Measurements from ENCODE around the gene DNAH2. TPM values are rescaled to one million over a fixed set of nuclear protein-coding genes. Genes with fewer than 3 reads are reported as not detected.

The DNAH2 gene, protein sequence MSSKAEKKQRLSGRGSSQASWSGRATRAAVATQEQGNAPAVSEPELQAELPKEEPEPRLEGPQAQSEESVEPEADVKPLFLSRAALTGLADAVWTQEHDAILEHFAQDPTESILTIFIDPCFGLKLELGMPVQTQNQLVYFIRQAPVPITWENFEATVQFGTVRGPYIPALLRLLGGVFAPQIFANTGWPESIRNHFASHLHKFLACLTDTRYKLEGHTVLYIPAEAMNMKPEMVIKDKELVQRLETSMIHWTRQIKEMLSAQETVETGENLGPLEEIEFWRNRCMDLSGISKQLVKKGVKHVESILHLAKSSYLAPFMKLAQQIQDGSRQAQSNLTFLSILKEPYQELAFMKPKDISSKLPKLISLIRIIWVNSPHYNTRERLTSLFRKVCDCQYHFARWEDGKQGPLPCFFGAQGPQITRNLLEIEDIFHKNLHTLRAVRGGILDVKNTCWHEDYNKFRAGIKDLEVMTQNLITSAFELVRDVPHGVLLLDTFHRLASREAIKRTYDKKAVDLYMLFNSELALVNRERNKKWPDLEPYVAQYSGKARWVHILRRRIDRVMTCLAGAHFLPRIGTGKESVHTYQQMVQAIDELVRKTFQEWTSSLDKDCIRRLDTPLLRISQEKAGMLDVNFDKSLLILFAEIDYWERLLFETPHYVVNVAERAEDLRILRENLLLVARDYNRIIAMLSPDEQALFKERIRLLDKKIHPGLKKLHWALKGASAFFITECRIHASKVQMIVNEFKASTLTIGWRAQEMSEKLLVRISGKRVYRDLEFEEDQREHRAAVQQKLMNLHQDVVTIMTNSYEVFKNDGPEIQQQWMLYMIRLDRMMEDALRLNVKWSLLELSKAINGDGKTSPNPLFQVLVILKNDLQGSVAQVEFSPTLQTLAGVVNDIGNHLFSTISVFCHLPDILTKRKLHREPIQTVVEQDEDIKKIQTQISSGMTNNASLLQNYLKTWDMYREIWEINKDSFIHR (N-terminal part only)
- total RNA-seq (2014; rRNA removed; shearing (Covaris generic)) = 0.16 and 0.38 TPM in 2 replicates
- not detected in 2 replicates for polyA plus RNA-seq (2016; fragmentation: Nextera tagmentation; extraction: Ambion mirVana)
- long read RNA-seq = 0 reads

DNA sequence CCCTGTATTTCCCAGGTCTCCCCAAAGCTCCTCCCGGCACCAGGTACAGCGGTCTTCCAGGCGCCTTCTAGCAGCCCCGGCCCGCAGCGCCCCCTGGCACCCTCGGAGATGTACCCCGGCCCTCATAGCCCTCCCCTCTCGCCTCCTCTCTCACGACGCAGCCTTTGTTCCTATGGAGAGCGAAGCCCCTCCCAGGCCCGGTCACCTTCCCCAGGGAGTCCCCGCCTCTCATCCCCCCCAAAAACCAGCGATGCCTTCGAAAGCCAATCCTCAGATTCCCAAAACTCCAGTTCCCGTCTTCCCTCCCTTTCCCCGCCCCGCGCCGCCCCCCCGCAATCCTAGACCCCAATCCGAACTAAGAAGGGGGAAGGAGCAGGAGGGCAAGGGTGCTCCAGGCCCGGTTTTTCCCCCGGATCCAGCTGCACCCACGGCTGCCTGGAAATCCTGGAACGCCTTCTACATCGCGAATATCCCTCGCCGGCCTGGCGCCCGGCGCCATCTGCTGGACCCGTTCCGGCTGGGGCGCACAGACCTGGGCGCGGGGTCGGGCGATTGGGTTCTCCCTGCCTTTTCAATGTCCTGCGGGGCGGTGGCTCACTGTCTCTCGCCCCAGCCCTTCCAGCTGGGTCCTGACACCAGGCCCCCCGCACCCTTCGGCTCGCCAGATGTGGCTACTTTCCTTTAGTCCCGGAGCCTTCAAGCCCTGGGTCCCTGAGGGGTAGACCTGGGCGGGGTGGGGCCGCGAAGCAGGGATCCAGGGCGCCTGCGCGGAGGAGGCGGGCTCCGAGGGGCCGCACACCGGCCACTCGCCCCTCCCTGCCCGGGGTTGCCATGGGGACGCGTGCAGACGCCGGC, at the start of gene DNAH2:
TSS of gene DNAH2 (plus strand) at position 844 of the 855 bp plus-strand sequence. CDS start 1,991 bp downstream, outside the sequence.
- Histone ChIP-seq H3K36me3 (ENCODE audit: insufficient read depth) (no peaks in the 10 kb centered on the region), H3F3A (replicated peaks; ENCODE audit: low read depth) (0 out of 2 replicates have a peak, but pooled peaks cover 9% of the 10 kb centered on the region), H3K79me2 (replicated peaks; ENCODE audit: insufficient read depth) (no peaks in the 10 kb centered on the region), H3K4me2 (peak within 1 kb of the TSS; percentile 93), H3K9me2 (ENCODE audit: insufficient read depth) (no peaks in the 10 kb centered on the region), H3K4me3 (peak within 1 kb of the TSS; percentile 97), H3K4me1 (ENCODE audit: insufficient read depth) (peaks cover 29% of the 10 kb centered on the region), H3K27me3 (ENCODE audit: insufficient read depth) (peaks cover 21% of the 10 kb centered on the region), H2AFZ (peak within 1 kb of the TSS; percentile 99), H3K27ac (ENCODE audit: low read depth) (peak within 1 kb of the TSS; percentile 88), H4K20me1 (replicated peaks; ENCODE audit: insufficient read depth) (no peaks in the 10 kb centered on the region)
- no peaks in the 10 kb centered on the region; the same call in 2 of the 3 replicates for H3K9me3 Mint-ChIP-seq
- ATAC-seq = peak; percentile 81
- peak; percentile 99 for DNase-seq (ENCODE audit: low spot score)
- H3K4me3 Mint-ChIP-seq = peak within 1 kb of the TSS; percentile 83
- peaks cover 44% of the 10 kb centered on the region for H3K4me1 Mint-ChIP-seq
- no peaks in the 10 kb centered on the region for H3K36me3 Mint-ChIP-seq (ENCODE audit: low read depth)
- H3K27ac Mint-ChIP-seq = peak within 1 kb of the TSS; percentile 58
- H3K27me3 Mint-ChIP-seq (ENCODE audit: insufficient read depth, low read depth, poor library complexity) = peaks cover 25% of the 10 kb centered on the region
- TF ChIP-seq JUNB (IDR thresholded peaks at IDR 0.05; ENCODE audit: unreplicated experiment) (no peak), CTCF (conservative IDR thresholded peaks at IDR 0.05; ENCODE audit: low read depth in 2 of 2) (peak; percentile 49 to 78; a peak in 3 of 4 replicates), EZH2 (IDR thresholded peaks at IDR 0.05; ENCODE audit: low read depth, unreplicated experiment) (no peak), REST (IDR thresholded peaks at IDR 0.05; ENCODE audit: unreplicated experiment) (peak; percentile 9), CREB1 (CRISPR knock-in tag; IDR thresholded peaks at IDR 0.05; ENCODE audit: low read depth) (peak; percentile 80), STAT1 (IDR thresholded peaks at IDR 0.05; ENCODE audit: unreplicated experiment) (no peak)
- TF ChIP-seq, protein P1, sequence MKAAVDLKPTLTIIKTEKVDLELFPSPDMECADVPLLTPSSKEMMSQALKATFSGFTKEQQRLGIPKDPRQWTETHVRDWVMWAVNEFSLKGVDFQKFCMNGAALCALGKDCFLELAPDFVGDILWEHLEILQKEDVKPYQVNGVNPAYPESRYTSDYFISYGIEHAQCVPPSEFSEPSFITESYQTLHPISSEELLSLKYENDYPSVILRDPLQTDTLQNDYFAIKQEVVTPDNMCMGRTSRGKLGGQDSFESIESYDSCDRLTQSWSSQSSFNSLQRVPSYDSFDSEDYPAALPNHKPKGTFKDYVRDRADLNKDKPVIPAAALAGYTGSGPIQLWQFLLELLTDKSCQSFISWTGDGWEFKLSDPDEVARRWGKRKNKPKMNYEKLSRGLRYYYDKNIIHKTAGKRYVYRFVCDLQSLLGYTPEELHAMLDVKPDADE (IDR thresholded peaks at IDR 0.05) = peak; percentile 33; the same call in 1 of the 2 replicates
- TF ChIP-seq, protein P2, sequence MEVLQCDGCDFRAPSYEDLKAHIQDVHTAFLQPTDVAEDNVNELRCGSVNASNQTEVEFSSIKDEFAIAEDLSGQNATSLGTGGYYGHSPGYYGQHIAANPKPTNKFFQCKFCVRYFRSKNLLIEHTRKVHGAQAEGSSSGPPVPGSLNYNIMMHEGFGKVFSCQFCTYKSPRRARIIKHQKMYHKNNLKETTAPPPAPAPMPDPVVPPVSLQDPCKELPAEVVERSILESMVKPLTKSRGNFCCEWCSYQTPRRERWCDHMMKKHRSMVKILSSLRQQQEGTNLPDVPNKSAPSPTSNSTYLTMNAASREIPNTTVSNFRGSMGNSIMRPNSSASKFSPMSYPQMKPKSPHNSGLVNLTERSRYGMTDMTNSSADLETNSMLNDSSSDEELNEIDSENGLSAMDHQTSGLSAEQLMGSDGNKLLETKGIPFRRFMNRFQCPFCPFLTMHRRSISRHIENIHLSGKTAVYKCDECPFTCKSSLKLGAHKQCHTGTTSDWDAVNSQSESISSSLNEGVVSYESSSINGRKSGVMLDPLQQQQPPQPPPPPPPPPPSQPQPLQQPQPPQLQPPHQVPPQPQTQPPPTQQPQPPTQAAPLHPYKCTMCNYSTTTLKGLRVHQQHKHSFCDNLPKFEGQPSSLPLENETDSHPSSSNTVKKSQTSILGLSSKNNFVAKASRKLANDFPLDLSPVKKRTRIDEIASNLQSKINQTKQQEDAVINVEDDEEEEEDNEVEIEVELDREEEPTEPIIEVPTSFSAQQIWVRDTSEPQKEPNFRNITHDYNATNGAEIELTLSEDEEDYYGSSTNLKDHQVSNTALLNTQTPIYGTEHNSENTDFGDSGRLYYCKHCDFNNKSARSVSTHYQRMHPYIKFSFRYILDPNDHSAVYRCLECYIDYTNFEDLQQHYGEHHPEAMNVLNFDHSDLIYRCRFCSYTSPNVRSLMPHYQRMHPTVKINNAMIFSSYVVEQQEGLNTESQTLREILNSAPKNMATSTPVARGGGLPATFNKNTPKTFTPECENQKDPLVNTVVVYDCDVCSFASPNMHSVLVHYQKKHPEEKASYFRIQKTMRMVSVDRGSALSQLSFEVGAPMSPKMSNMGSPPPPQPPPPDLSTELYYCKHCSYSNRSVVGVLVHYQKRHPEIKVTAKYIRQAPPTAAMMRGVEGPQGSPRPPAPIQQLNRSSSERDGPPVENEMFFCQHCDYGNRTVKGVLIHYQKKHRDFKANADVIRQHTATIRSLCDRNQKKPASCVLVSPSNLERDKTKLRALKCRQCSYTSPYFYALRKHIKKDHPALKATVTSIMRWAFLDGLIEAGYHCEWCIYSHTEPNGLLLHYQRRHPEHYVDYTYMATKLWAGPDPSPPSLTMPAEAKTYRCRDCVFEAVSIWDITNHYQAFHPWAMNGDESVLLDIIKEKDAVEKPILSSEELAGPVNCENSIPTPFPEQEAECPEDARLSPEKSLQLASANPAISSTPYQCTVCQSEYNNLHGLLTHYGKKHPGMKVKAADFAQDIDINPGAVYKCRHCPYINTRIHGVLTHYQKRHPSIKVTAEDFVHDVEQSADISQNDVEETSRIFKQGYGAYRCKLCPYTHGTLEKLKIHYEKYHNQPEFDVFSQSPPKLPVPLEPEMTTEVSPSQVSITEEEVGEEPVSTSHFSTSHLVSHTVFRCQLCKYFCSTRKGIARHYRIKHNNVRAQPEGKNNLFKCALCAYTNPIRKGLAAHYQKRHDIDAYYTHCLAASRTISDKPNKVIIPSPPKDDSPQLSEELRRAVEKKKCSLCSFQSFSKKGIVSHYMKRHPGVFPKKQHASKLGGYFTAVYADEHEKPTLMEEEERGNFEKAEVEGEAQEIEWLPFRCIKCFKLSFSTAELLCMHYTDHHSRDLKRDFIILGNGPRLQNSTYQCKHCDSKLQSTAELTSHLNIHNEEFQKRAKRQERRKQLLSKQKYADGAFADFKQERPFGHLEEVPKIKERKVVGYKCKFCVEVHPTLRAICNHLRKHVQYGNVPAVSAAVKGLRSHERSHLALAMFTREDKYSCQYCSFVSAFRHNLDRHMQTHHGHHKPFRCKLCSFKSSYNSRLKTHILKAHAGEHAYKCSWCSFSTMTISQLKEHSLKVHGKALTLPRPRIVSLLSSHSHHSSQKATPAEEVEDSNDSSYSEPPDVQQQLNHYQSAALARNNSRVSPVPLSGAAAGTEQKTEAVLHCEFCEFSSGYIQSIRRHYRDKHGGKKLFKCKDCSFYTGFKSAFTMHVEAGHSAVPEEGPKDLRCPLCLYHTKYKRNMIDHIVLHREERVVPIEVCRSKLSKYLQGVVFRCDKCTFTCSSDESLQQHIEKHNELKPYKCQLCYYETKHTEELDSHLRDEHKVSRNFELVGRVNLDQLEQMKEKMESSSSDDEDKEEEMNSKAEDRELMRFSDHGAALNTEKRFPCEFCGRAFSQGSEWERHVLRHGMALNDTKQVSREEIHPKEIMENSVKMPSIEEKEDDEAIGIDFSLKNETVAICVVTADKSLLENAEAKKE (CRISPR knock-in tag; IDR thresholded peaks at IDR 0.05) = no peak

Data from GM23338 (cell line).